ENCODE results near the gene PTX4.

The PTX4 gene

GRCh38 chr16:1523581-1524245, 35.0 kb upstream of the PTX4 start:
- DNase-seq, result no peak

DNA sequence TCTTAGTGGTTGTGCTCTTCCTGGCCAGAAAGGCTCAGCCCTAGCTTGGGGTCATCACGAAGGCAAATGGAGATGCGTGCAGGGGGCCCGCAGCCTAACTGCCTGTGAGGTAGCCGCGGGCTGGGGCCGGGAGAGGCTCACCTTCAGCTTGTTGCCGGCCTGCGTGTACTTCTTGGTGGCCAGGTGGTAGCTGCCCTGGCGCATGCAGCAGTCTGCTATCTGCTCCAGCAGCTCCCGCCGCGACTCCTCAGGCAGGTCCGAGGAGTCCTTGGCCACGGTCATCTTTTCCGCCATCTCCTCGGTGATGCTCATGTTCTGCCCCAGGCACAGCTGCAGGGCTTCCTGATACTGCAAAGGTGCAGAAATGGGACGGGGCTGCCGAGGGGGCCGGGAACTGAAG, 31.7 kb upstream of the PTX4 start:
- no peak for DNase-seq

DNA sequence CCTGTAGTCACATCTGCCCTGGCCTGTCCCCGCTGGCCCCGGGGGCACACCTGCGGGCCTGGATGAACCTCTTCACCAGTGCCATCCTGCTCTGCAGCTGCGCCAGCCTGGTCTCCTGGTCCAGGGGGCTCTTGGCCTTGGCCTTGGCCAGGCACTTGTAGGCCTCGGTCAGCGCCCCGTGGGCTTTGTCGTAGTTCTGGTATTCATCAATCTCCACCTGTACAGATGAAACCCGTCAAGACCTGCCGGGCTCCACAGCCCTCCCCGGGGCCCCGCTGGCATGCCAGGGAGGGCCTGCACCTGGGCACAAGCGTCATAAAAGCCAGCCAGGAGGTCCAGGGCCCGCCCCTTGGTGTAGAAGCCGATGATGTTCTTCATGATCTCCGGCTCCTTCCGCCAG, 31.1 kb upstream of the PTX4 start:
- DNase-seq, result no peak

GRCh38 chr16:1518626-1519135, 29.9 kb upstream of the PTX4 start:
- DNase-seq, result no peak

- no peak for DNase-seq
Measured at GRCh38 chr16:1514507-1514906, 25.8 kb upstream of the PTX4 start.

- no peak for DNase-seq
Measured at GRCh38 chr16:1512774-1513173, 24.0 kb upstream of the PTX4 start.

DNA sequence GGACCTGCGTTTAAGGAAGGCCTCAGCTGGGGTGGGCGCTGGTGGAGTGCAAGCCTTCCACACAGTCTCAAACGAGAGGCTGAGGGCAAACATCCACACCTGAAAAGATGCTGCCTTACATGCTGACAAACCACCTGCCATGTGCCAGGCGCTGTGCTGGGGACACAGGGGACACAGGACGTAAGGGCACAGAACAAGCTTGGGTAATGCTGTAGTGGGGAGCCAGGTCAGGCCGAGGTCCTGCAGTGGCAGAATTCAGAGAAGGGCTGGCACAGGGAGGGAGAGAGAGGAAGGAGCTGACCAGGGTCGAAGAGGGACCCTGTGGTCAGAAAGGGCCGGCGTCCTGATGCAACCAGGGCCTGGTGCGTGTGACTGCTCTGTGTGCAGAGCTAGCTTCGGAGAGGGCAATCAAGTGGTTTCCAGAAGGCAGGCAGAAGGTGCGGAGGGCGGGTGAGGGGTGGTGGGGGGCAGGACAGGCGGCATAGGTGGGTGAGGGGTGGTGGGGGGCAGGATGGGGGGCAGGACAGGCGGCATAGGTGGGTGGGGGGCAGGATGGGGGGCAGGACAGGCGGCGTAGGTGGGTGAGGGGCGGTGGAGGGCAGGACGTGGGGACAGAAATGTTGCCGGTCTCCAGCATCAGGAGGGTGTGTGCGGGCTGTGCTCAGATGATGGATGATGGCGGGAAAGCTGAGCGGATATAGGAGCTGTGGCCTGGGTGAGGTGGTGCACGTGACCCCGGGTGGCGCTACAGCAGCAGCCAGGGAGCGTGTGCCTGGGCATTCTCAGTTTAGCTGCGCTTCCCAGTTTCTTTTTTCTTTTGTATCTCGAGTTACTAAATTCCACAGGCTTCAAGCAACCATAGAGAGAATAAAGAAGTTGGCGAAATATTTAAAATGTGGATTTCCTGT, 23.2 kb upstream of the PTX4 start:
- DNase-seq, result no peak

DNA sequence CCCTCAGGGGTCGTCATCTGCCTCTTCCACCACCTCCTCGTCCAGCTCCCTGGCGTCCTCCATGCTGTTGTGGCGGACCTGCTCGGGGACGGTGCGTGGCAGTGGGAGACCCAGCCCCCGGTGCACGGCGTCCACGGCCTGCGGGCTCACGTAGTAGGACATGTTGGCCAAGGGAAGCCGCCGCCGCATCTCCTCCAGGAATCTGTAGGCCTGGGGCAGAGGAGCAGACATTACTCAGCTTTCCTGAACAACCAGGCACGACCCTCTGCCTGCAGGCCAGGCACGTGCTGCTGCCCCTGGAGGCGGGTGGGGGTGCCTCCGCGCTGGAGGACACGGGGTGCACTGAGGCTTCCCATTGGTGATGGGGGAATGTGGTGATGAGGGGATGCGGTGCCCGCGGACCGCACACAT, 22.2 kb upstream of the PTX4 start:
- DNase-seq, result no peak

DNA sequence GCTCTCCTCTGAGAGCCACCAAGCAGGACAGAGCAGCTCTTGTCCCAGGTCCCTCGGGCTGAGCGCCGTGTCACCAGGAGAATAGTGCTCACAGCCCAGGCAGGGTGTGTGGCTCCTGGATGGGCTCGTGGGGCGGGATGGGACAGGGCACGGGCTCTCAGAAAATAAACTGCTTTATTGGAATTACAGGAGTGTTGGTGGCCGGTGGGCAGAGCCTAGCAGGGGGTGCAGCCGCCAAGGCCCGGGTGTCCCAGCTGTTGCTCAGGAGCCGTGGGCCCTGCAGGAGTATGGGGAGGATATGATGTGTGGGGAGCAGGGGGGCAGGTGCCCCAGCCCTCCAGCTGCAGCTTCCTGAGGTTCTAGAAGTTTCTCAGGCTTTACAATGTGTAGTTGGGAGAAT, 21.5 kb upstream of the PTX4 start:
- DNase-seq, result no peak

GRCh38 chr16:1509307-1510221, 20.8 kb upstream of the PTX4 start:
- no peak for DNase-seq

DNA sequence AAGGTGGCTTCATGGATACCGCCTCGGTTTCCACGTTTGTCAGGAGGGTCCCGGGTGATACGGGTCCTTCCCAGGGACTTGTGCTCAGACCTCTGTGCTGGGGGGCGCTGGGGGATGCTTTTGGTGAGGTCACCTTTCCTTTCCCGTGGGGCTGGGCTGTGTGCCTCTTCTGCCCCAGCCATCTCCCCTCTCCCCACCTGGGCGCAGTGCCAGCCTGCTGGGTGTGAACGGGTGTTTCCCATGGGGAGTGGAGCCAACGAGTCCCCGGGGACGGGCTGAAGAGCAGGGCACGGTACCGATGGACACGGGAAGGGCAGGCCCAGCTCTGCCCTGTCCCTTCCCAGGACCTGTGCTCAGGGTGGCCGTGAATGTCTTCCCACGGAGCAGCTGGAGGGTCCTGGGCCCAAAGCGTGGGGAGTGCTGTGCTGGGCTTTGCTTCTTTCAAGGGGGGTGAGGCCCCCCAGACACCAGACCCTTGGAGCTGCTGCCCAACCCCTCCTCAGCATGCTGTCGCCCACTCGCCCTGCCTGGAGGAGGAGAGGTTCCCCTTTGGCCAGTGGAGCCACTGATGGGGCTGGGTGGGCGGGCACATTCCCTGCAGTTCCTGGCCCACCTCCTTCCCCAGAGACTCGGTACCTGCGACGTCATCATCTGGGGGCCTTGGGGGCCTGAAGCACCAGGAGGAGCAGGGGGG, 19.9 kb upstream of the PTX4 start:
- DNase-seq, result no peak

DNA sequence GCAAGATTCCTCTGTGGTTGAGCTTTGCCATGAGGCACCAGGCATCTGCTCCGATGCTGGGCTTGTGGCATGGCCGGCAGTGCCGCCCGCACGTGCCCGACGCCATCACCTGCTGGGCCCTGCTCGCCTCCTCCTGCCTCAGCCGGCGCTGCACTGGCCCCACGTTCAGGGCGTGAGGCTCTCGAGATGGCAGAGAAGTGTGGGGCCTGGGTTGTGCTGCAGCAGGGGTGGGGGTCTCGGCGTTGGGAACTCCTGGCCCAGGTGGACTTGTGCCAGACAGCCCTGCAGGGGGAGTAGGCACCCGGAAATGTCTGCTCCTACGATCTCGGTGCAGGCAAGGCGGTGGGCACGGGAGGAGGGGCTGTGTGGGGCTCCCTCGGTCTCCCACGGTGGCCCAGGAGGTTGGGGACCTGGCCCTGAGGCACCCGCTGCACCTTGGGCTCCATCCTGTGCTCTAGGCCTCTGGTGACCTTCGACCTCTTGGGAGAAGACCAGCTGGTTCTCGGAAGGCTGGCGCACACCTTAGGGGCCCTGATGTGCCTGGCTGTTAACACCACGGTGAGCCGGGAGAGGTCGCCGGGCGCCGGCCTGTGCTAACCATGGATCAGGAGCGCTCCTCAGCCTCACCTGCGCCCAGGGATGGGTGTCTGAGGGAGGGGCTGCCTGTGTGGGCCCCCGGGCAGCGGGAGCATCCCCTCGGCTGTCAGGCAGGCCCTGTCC, 17.9 kb upstream of the PTX4 start:
- no peak for DNase-seq

DNA sequence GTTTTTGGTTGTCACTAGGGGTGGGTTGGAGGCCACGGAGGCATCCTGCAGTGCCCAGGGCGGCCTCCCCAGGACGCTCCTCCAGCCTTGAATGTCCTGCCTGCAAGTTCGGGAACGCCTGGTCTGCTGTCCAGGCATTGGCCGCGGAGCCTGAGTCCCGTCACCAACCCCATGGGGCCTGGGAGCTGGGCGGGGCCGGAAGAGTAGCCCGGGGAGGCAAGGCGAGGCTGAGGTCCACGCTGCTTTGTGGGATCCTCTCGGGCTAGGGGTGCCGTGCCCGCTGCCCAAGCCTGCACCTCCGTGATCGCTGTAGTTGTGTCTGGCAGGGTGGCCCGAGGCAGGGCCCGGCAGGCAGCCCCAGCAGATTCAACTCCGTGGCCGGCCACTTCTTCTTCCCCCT, 17.2 kb upstream of the PTX4 start:
- DNase-seq, result no peak

DNA sequence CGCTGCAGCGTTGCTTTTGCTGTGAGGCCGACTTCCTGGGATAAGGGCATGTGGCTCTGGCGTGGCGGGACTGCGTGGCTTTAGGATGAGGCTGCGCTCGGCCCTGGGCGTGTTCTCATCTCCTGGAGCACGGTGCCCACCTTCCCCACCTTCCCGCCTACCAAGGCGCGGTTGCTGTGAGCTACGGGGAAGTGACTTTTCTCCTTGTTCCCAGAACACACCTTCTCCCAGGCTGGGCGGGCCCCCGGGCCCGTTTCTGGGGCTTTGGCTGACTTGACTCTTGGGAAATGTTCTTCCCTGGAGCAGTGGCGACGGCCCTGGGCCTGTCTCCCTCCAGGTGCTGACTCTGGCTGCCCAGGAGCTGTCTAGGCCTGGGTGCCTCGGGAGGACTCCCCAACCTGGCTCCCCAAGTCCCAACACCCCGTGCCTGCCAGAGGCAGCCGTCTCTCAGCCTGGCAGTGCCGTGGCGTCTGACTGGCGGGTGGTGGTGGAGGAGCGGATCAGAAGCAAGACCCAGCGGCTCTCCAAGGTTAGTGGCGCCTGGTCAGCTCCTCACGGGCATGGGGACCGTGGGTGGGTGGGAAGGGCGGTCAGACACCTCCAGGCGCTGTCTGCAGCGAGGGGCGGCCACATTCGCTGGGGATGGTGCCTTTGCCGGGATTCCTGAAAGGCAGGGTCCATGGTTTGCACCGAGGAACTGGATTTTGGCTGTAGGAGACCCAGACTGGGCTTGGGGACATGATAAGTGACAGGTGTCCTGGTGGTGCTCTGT, 16.5 kb upstream of the PTX4 start:
- DNase-seq, result no peak

- no peak for DNase-seq
Measured at GRCh38 chr16:1503110-1503955, 14.6 kb upstream of the PTX4 start.

- DNase-seq, result no peak
Measured at GRCh38 chr16:1502092-1503004, 13.6 kb upstream of the PTX4 start.

- DNase-seq, result no peak
Measured at GRCh38 chr16:1501630-1502029, 12.9 kb upstream of the PTX4 start.

DNA sequence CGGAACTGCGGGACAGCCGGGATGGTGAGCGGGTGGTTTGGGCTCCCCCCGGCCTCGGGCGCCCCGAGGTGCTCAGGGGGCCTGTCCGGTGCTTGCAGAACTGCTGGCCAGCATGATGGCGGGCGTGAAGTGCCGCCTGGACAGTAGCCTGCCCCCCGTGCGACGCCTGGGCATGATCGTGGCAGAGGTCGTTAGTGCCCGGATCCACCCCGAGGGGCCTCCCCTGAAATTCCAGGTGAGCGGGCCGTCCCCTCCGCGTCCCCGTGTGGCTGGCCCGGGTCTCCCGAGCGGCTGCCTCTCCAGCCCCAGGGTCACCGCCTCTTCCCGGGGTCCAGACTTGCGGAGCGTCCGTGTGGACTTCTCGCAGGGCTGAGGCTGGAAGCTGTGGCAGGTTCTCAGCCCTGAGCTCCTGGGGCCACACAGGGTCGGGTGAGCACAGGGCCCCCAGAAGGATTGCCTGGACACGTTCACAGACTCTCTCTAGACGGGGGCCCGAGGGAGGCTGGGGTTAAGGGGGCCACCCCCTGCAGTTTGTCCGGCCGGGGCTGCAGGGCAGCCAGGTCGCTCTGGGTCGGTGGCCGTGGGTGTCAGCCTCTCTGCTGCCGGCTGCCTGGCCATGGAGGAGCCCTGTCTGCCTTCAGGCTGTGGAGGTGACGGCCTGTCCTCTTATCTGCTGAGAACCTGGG, 11.9 kb upstream of the PTX4 start:
- no peak for DNase-seq
